Bronchus fibroblast of lung (primary cell): ENCODE data around the gene ZC3H11A. TPM values are rescaled to one million over a fixed set of nuclear protein-coding genes. Genes with fewer than 3 reads are reported as not detected.

Experiments used
- total RNA-seq: library from RNA; depleted of rRNA; stranded (reverse); fragments of >200 nt; gene quantifications from 2 replicates; pipeline ENCODE4 v1.2.3, GENCODE V29; 2015

ZC3H11A gene
- 33.3 and 43.4 TPM in 2 replicates for total RNA-seq

GRCh38 chr1:203795441-203796235, at the start of gene ZC3H11A, which contains the start of gene ZBED6:
TSS of gene ZC3H11A (plus strand) at chr1:203795623. CDS start at chr1:203817071, 21,448 bp downstream.
TSS of gene ZBED6 (plus strand) at chr1:203795623. CDS start at chr1:203797523, 1,900 bp downstream.

DNA sequence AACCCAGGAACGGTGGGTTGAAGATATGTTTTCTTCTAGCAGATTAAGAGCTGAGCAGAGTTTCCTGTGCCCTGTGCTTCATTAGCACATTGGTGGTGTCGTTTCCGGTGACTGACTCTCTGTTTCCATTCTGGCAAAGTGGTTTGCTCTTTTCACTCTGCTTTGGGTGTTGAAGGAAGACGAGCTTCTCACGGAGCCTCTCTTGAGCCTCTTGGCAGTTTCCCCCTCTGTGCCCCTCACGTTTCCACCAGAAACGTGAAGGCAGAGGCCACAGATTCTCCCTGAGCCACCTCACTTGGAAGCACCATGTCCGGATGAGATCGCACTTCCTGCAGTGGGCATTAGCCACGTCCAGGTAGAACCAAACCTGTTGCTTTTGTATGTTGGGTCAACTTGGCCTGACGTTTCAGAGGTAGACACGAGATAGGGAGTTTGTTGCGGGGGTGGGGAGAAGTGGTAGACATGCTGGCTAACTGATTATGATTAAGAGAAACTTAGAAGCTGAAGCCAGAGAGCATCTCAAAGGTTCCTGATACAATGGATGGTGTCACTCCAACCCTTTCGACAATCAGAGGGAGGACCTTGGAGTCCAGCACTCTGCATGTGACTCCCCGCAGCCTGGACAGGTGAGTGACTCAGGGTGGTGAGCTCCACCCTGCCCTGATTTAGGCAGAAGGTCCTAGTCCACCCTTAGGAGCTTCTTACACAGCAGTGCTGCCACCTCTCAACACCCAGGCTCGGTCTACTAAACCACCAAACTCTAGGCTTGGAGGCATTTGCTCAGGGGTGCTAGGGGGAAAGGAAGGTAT, 30.2 kb upstream of the ZC3H11A start, which contains the start of gene LAX1:
Gene LAX1, plus strand, starts transcription at position 155 of the 809 bp plus-strand sequence. Its CDS starts 383 bp downstream, at position 538.

Other genes with a start within 250 kb of the ZC3H11A start
- gene ATP2B4, start 168.8 kb upstream of the ZC3H11A start, total RNA-seq, result 58.5 and 59.6 TPM in 2 replicates
- gene LAX1, start 30.4 kb upstream of the ZC3H11A start, total RNA-seq, result not detected in 2 replicates
- gene ZBED6, start within 50 bp of the ZC3H11A start, total RNA-seq, result 4.3 and 5.0 TPM in 2 replicates
- gene SNRPE, start 66.0 kb downstream of the ZC3H11A start, total RNA-seq, result 69.1 and 109 TPM in 2 replicates